ENCODE measurements around the gene GPC5.

GRCh38 chr13:92626274-92626673 lies 1227.9 kb downstream of the GPC5 start:
- no peak for TF ChIP-seq CTCF (IDR thresholded peaks at IDR 0.05)
- TF ChIP-seq POLR2A (IDR thresholded peaks at IDR 0.05), result no peak
